Measurements from ENCODE around the gene ASPN.

Gene ASPN

GRCh38 chr9:92408747-92409478 is 73.4 kb downstream of the ASPN start:
- DNase-seq (ENCODE audit: low read depth in 2 of 2) = no peak
- no peak overlapping the region for H3K4me3 ChIP-seq (replicated peaks in 1 of 2; ENCODE audit: low read depth in 2 of 2, low read length in 2 of 2)
- TF ChIP-seq CTCF (IDR thresholded peaks at IDR 0.05; ENCODE audit: low read depth, low read length) = no peak

GRCh38 chr9:92407818-92408217 is 74.5 kb downstream of the ASPN start:
- H3K4me3 ChIP-seq (replicated peaks in 1 of 2; ENCODE audit: low read depth in 2 of 2, low read length in 2 of 2) = no peak overlapping the region
- no peak for DNase-seq (ENCODE audit: low read depth in 2 of 2)
- no peak for TF ChIP-seq CTCF (IDR thresholded peaks at IDR 0.05; ENCODE audit: low read depth, low read length)

GRCh38 chr9:92406477-92406876 is 75.8 kb downstream of the ASPN start:
- no peak overlapping the region for H3K4me3 ChIP-seq (replicated peaks in 1 of 2; ENCODE audit: low read depth in 2 of 2, low read length in 2 of 2)
- DNase-seq (ENCODE audit: low read depth in 2 of 2) = peak in 1 of 2 donors; percentile 58
- no peak for TF ChIP-seq CTCF (IDR thresholded peaks at IDR 0.05; ENCODE audit: low read depth, low read length)
